Gastrocnemius medialis (tissue), 4 donors: ENCODE data around the gene HMCN1.

Experiments
- CTCF ChIP-seq, 5 experiments: fragments of 450-650 bp in 3 of 5; fragments of 200-600 bp in 2 of 5; sonication (generic) in 2 of 5; IDR thresholded peaks in 4 of 5; conservative IDR thresholded peaks in 1 of 5; 1 replicate in 4 of 5; 2 replicates in 1 of 5; pipeline ENCODE4 v1.5.1; 2016 to 2019; ENCODE audit warnings: antibody characterized with exemption in 5 of 5, mild to moderate bottlenecking in 3 of 5, moderate library complexity in 3 of 5
- POLR2A ChIP-seq, 2 donors: fragments of 450-650 bp; IDR thresholded peaks; one replicate each; pipeline ENCODE4 v1.6.1; 2017; ENCODE audit warnings: antibody characterized with exemption in 2 of 2, mild to moderate bottlenecking in 2 of 2, moderate library complexity in 2 of 2

- TF ChIP-seq CTCF (IDR thresholded peaks at IDR 0.05 in 4 of 5, conservative IDR thresholded peaks at IDR 0.05 in 1 of 5), result no peak
- no peak for TF ChIP-seq POLR2A (IDR thresholded peaks at IDR 0.05)
Measured at GRCh38 chr1:185804206-185804605, 70.0 kb downstream of the HMCN1 start.
